ENCODE results near the gene ARL8A. TPM values are rescaled to one million over a fixed set of nuclear protein-coding genes. Genes with fewer than 3 reads are reported as not detected.

Gene ARL8A
- total RNA-seq: 22.2 and 25.2 TPM in 2 replicates

DNA sequence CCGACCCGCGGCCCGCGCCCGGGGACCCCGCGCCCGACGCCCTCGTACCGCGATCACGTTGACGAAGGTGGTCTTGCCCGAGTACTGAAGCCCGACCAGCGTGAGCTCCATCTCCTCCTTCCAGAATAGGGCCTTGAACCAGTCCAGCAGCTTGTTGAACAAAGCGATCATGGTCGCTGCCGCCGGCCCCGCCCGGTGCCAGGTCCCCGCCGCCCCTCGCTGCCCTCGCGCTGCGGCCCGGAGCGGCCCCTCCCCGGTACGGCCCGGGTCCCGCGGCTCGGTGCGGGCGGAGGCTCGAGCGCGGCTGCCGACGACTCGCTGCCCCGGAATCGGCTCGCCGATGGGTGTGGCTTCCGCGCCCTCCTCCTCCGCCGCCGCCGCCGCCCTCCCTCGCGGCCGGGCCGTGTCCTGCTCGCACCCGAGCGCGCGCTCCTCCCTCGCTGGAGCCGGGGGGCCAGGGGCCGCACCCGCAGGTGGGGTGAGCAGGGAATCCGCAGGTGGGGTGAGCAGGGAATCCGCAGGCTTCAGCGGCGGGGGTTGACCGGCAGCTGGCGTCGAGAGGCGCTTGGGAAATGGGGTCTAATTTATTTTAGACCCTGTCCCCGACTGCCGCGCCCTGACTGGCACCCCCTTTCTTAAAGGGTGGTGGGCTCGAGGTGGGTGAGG lies at the start of gene ARL8A:
Gene ARL8A, minus strand, starts transcription at position 336 of the 666 bp plus-strand sequence. Its CDS starts 165 bp downstream, at position 171.

DNA sequence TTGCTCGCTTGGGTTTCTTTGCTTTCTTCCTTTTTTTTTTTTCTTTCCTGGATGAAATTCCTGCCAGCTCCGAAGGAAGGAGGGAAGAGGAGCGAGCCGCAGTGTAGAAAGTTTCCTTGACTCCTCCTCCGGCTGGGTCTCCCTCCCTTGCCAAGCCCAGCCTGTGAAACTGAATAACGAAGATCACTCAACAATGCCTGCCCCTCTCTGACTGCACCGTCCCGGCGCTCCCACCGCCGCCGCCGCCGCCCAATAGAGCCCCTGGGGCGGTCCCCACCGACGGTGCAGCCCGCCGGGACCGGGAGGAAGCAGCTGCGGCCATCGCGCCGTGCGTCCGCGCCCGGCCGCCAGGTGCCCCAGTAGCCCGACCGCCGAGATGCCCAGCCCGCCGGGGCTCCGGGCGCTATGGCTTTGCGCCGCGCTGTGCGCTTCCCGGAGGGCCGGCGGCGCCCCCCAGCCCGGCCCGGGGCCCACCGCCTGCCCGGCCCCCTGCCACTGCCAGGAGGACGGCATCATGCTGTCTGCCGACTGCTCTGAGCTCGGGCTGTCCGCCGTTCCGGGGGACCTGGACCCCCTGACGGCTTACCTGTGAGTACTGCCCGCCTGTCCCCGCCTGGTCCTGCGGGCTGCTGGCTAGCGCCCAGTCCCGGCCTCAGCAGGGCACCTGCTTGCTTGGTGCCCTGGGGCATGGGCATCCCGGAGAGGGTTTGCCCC lies 49.2 kb upstream of the ARL8A start, which contains the start of gene LGR6:
Gene LGR6, plus strand, starts transcription at position 186 of the 714 bp plus-strand sequence. Its CDS starts 191 bp downstream, at position 377.

DNA sequence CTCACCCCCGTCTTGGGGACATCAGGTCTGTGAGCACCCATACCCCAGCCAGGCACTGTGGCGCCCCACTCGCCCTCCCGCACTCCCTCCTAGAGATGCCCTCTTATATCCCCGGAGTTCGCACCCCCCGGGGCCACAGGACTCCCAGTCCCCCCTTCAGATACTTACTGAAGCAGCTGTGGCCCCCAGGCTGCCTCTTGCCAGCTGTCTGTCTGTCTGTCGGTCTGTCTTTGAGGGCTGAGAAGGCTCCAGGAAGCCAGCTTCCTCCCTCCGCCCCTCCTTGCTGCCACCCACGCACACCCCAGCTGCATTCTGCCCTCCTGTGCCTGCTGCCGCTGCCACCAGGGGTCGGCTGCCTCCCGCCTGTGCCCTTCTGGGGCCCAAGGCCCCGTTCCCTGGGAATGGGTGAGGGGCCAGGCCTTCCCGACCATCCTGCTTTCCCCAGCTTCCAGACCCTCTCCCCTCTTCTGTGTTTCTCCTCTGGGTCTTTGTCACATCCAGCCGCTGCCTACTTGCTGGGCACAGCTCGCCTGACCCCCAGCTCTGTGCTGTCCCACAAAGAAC lies 15.9 kb upstream of the ARL8A start, which contains the start of gene PTPN7:
Gene PTPN7, minus strand, starts transcription at position 226 of the 564 bp plus-strand sequence. CDS start 1,200 bp downstream, outside the sequence.

DNA sequence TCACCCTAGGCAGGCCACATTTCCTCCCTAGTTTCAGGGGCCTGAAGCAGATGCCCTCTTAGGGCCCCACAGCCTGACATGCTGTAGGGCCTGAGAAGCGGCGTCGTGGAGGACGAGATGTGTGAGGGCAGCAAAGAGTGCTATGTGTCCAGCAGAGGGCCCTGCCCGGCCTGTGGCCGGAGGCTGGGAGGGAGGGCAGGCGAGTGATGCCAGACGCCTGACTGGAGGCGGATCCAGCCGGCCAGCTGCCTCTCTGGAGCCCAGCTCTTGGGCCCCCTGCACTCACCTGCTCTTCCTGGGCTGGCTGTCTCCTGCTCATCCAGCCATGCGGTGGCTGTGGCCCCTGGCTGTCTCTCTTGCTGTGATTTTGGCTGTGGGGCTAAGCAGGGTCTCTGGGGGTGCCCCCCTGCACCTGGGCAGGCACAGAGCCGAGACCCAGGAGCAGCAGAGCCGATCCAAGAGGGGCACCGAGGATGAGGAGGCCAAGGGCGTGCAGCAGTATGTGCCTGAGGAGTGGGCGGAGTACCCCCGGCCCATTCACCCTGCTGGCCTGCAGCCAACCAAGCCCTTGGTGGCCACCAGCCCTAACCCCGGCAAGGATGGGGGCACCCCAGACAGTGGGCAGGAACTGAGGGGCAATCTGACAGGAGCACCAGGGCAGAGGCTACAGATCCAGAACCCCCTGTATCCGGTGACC lies 21.8 kb downstream of the ARL8A start, which contains the start of gene GPR37L1:
Gene GPR37L1, plus strand, starts transcription at position 279 of the 697 bp plus-strand sequence. Its CDS starts 47 bp downstream, at position 326.

Other genes starting within 250 kb of the ARL8A start
- gene LMOD1, start 198.2 kb downstream of the ARL8A start, total RNA-seq: 25.8 and 61.5 TPM in 2 replicates
- gene TIMM17A, start 189.2 kb downstream of the ARL8A start, total RNA-seq: 76.7 and 79.5 TPM in 2 replicates
- gene RNPEP, start 162.1 kb downstream of the ARL8A start, total RNA-seq: 45.4 and 56.0 TPM in 2 replicates
- gene ELF3, start 134.2 kb downstream of the ARL8A start, total RNA-seq: under 0.01 and 0.12 TPM in 2 replicates
- gene GPR37L1, start 21.8 kb downstream of the ARL8A start, total RNA-seq: not detected in 2 replicates
- not detected in 2 replicates for gene PTPN7, start 15.9 kb upstream of the ARL8A start, total RNA-seq
- gene LGR6, start 49.1 kb upstream of the ARL8A start, total RNA-seq: not detected in 2 replicates
- 15.0 and 28.4 TPM in 2 replicates for gene UBE2T, start 197.2 kb upstream of the ARL8A start, total RNA-seq
- gene PPP1R12B, start 204.0 kb upstream of the ARL8A start, total RNA-seq: 10.7 and 12.7 TPM in 2 replicates

Measured in aortic smooth muscle cell (primary cell).